ENCODE results near the gene ELMO1.

The ELMO1 gene

DNA sequence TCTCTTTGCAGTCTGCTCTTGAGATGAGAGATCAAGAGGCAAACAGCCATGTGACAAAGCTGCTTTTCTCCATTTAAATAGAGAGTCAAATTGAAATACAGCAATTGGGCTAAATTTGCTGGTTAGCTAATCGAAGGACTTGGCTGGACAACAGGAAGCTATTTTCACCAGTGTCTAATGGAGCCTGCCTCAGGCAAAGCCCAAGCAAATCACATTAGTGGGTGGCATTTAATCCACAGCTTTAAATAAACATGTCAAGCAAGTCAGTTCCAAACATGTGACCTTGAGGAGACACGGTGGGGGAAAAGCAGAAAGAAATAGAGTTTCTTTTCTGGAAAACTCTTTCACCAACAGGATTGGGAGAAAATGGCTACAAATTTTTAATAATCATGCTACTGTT lies 543.9 kb downstream of the ELMO1 start:
- no peaks in the 10 kb centered on the region for H3K27me3 ChIP-seq (ENCODE audit: control insufficient read depth, insufficient read depth, low read length)
- H3K27ac ChIP-seq (ENCODE audit: low read length): no peak overlapping the region
- H3K4me3 ChIP-seq (ENCODE audit: low read length): no peak overlapping the region
- no CpG with 5 or more reads among the region's 2 CpGs for WGBS (ENCODE audit: insufficient coverage, insufficient read length)
- H3K4me1 ChIP-seq (ENCODE audit: control insufficient read depth, insufficient read depth, low read length): no peaks in the 10 kb centered on the region
- H3K36me3 ChIP-seq (ENCODE audit: control insufficient read depth, insufficient read depth, low read length): no peaks in the 10 kb centered on the region
- H3K9me3 ChIP-seq (ENCODE audit: control insufficient read depth, insufficient read depth, low read length): no peaks in the 10 kb centered on the region
- no peak for DNase-seq (ENCODE audit: low read depth, low spot score)

DNA sequence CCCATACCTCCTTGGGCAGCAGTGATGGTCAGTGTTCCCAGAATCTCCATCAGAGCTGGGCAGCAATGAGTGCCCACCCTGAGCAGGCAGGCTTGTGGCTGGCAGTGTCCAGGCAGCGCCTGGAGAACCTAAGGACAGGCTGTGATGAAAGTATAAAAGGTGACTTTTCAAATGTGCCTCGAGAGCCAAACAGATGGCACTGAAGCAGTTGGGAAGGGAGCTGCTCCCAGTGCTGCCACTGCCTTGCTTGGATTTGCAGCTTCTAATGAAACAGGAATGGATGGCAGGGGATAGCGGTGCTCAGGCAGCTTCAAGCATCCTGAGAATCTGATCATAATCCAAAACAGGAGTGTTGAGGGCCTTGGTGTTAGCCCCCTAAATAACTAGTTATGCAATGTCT lies 544.6 kb downstream of the ELMO1 start:
- WGBS (ENCODE audit: insufficient coverage, insufficient read length): no CpG with 5 or more reads among the region's 3 CpGs
- Histone ChIP-seq H3K27ac (ENCODE audit: low read length) (no peak overlapping the region), H3K36me3 (ENCODE audit: control insufficient read depth, insufficient read depth, low read length) (no peaks in the 10 kb centered on the region), H3K27me3 (ENCODE audit: control insufficient read depth, insufficient read depth, low read length) (no peaks in the 10 kb centered on the region), H3K4me1 (ENCODE audit: control insufficient read depth, insufficient read depth, low read length) (no peaks in the 10 kb centered on the region), H3K4me3 (ENCODE audit: low read length) (no peak overlapping the region), H3K9me3 (ENCODE audit: control insufficient read depth, insufficient read depth, low read length) (no peaks in the 10 kb centered on the region)
- DNase-seq (ENCODE audit: low read depth, low spot score): no peak

DNA sequence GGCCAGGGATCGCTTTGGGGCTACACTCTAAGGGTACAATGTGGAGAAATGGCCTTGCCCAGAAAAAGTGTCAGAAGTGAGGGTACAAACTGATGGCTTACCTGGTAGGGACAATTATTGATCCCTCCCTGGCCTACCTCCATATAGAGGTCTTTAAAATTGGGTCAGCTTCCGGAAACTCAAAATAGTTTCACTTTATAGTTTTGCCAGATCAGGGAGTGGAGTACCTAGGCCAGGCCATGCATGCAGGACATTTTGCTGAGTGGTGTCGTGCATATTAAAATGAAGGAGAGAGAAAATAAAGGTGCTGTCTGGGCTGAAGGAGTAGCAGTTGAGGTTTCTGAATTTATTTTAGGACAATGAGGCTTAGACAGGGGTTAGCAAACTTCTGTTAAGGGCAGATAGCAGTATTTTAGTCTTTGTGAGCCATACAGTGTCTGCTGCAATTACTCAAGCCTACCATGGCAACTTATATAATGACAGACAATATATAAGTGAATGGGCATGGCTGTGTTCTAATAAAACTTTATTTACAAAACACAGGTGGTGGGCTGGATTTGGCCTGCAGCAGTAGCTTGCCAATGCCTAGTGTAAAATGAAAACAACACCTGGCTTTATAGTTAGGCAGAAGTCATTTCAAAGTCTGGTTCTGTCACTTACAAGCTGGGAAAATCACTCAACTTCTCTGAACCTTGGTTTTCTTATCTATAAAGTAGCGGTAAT lies 547.5 kb downstream of the ELMO1 start:
- Histone ChIP-seq H3K27ac (ENCODE audit: low read length) (no peak overlapping the region), H3K4me3 (ENCODE audit: low read length) (no peak overlapping the region), H3K36me3 (ENCODE audit: control insufficient read depth, insufficient read depth, low read length) (no peaks in the 10 kb centered on the region), H3K9me3 (ENCODE audit: control insufficient read depth, insufficient read depth, low read length) (no peaks in the 10 kb centered on the region), H3K27me3 (ENCODE audit: control insufficient read depth, insufficient read depth, low read length) (no peaks in the 10 kb centered on the region), H3K4me1 (ENCODE audit: control insufficient read depth, insufficient read depth, low read length) (no peaks in the 10 kb centered on the region)
- DNase-seq (ENCODE audit: low read depth, low spot score): no peak
- no CpG with 5 or more reads among the region's 4 CpGs for WGBS (ENCODE audit: insufficient coverage, insufficient read length)

DNA sequence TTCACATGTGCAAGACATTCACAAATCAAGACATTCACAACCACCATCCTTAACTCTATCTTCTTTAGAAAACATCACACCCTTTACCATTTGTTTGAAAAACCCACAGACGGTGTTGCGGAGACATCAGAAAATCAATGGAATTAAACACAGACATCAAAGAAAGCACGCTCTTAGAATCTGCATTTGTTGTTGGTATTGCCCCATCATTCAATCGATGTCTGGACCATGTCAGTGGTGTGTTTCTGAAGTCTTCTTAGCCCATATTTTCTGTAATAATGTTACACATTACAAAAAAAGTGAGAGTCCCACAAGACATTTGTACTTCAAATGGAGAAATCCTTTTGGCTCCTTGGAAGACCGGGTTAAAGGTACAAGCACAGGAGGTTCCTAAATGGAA lies 550.5 kb downstream of the ELMO1 start:
- H3K27me3 ChIP-seq (ENCODE audit: control insufficient read depth, insufficient read depth, low read length): no peaks in the 10 kb centered on the region
- H3K36me3 ChIP-seq (ENCODE audit: control insufficient read depth, insufficient read depth, low read length): no peaks in the 10 kb centered on the region
- H3K9me3 ChIP-seq (ENCODE audit: control insufficient read depth, insufficient read depth, low read length): no peaks in the 10 kb centered on the region
- no peaks in the 10 kb centered on the region for H3K4me1 ChIP-seq (ENCODE audit: control insufficient read depth, insufficient read depth, low read length)
- H3K4me3 ChIP-seq (ENCODE audit: low read length): no peak overlapping the region
- no CpG with 5 or more reads among the region's 5 CpGs for WGBS (ENCODE audit: insufficient coverage, insufficient read length)
- no peak overlapping the region for H3K27ac ChIP-seq (ENCODE audit: low read length)
- DNase-seq (ENCODE audit: low read depth, low spot score): no peak

DNA sequence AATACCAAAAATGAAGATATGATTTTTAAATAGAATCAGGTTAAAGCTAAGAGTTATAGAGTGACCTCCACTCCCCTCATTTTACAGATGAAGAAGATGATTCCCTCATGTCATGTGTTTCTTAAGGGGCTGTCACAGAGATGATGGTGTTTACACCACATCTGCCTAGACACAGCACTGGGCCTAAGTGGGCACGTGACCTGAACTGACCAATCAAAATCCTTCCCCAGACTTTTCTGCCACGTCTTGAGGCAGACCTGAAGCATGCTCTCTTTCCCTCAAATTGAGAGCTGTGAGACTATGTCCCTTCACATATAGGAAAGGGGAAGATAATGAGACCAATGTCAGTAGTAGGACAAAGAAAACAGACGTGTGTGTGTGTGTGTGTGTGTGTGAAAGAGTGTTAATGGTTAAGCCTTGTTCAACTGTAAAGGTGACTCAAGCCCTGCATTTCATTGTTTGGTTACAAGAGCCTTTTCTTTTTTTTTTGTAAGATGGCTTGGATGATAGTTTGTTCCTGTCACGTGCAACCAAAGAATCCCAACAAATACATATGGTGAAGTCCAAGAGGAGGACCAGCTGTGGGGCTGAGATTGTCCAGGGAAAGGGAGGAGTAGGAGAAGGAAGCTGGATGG lies 551.6 kb downstream of the ELMO1 start:
- Histone ChIP-seq H3K9me3 (ENCODE audit: control insufficient read depth, insufficient read depth, low read length) (no peaks in the 10 kb centered on the region), H3K27me3 (ENCODE audit: control insufficient read depth, insufficient read depth, low read length) (no peaks in the 10 kb centered on the region), H3K4me1 (ENCODE audit: control insufficient read depth, insufficient read depth, low read length) (no peaks in the 10 kb centered on the region), H3K36me3 (ENCODE audit: control insufficient read depth, insufficient read depth, low read length) (no peaks in the 10 kb centered on the region), H3K4me3 (ENCODE audit: low read length) (no peak overlapping the region), H3K27ac (ENCODE audit: low read length) (no peak overlapping the region)
- DNase-seq (ENCODE audit: low read depth, low spot score): no peak
- no CpG with 5 or more reads among the region's 4 CpGs for whole genome bisulfite sequencing (ENCODE audit: insufficient coverage, insufficient read length)

DNA sequence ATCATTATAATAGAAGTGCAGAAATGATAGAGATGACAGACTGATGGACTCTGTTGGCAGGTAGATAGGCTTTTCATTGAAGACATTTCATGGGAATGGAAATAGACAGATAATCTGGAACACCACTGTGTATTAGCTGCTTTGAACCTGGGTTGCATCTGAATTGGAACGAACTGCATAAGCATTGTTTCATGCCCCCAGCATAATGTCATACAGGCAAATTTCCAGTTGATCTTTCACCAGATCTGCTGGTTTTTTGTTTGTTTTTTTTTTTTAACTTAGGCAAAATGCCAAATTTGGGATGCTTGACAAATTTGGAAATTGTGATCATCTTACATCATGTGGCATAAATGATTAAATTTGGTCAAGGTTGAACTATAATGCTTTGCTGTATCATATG lies 552.2 kb downstream of the ELMO1 start:
- H3K4me1 ChIP-seq (ENCODE audit: control insufficient read depth, insufficient read depth, low read length): no peaks in the 10 kb centered on the region
- DNase-seq (ENCODE audit: low read depth, low spot score): no peak
- H3K27ac ChIP-seq (ENCODE audit: low read length): no peak overlapping the region
- WGBS (ENCODE audit: insufficient coverage, insufficient read length): no CpG with 5 or more reads among the region's 1 CpG
- H3K4me3 ChIP-seq (ENCODE audit: low read length): no peak overlapping the region
- H3K36me3 ChIP-seq (ENCODE audit: control insufficient read depth, insufficient read depth, low read length): no peaks in the 10 kb centered on the region
- no peaks in the 10 kb centered on the region for H3K9me3 ChIP-seq (ENCODE audit: control insufficient read depth, insufficient read depth, low read length)
- H3K27me3 ChIP-seq (ENCODE audit: control insufficient read depth, insufficient read depth, low read length): no peaks in the 10 kb centered on the region

DNA sequence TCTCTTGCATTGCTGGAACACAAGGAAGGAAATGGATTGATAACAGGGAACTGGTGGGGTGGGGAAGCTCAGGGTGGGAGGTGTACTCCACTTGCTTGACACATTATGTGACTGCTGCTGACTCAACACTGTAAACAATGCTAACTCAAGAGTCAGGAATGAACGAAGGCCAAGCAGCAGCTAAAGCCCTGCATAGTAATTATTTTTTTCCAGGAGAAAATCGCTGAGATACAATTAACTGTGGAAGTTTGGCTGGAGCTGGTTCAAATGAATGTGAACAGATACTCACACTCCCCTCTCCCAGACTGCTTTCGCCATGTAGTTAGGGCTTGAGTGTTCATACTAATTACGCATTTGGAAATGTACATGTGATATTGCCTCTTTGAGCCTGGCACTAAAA lies 553.5 kb downstream of the ELMO1 start:
- DNase-seq (ENCODE audit: low read depth, low spot score): no peak
- H3K27ac ChIP-seq (ENCODE audit: low read length): no peak overlapping the region
- H3K4me1 ChIP-seq (ENCODE audit: control insufficient read depth, insufficient read depth, low read length): no peaks in the 10 kb centered on the region
- no peaks in the 10 kb centered on the region for H3K27me3 ChIP-seq (ENCODE audit: control insufficient read depth, insufficient read depth, low read length)
- no peak overlapping the region for H3K4me3 ChIP-seq (ENCODE audit: low read length)
- H3K36me3 ChIP-seq (ENCODE audit: control insufficient read depth, insufficient read depth, low read length): no peaks in the 10 kb centered on the region
- no CpG with 5 or more reads among the region's 4 CpGs for WGBS (ENCODE audit: insufficient coverage, insufficient read length)
- H3K9me3 ChIP-seq (ENCODE audit: control insufficient read depth, insufficient read depth, low read length): no peaks in the 10 kb centered on the region

DNA sequence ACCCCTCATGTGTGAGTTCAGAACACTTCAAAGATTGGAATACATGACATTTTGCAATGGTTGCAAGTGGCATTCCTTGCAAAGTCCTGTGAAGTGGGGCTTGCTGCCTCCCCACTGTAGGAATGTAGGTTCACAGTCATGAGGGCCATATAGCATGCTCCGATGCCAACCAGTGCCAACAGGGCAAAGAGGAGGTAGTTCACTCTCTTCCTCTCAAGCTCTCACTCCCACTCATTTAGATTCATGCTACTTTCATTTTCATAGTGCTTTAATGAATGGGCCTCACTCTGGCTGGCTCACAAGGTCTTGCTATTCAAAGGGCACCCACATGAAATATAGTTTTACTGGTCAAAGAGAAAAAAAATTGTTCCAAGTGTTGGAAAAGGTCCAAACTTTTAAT lies 554.5 kb downstream of the ELMO1 start:
- DNase-seq (ENCODE audit: low read depth, low spot score): no peak
- no CpG with 5 or more reads among the region's 1 CpG for WGBS (ENCODE audit: insufficient coverage, insufficient read length)
- Histone ChIP-seq H3K36me3 (ENCODE audit: control insufficient read depth, insufficient read depth, low read length) (no peaks in the 10 kb centered on the region), H3K4me3 (ENCODE audit: low read length) (no peak overlapping the region), H3K9me3 (ENCODE audit: control insufficient read depth, insufficient read depth, low read length) (no peaks in the 10 kb centered on the region), H3K27me3 (ENCODE audit: control insufficient read depth, insufficient read depth, low read length) (no peaks in the 10 kb centered on the region), H3K27ac (ENCODE audit: low read length) (no peak overlapping the region), H3K4me1 (ENCODE audit: control insufficient read depth, insufficient read depth, low read length) (no peaks in the 10 kb centered on the region)

DNA sequence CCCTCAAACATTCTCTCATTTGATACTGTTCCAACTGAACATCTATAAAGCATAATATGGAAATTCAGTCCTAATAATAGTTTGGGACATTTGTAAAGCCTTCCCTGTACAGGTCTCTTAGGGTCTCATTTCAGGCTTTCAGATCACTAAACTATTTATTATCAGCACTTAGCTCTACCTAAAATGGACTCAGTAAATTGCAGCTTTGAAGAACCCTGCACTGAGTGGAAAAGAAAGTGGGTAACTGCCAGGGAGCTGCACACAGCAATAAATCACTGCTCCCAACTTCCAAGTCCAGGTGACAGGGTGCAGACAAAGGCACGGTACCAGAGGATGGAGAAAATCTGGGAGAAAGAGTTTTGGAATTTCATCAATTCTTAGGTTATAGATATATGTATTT lies 559.5 kb downstream of the ELMO1 start:
- no peaks in the 10 kb centered on the region for H3K36me3 ChIP-seq (ENCODE audit: control insufficient read depth, insufficient read depth, low read length)
- DNase-seq (ENCODE audit: low read depth, low spot score): no peak
- no peaks in the 10 kb centered on the region for H3K27me3 ChIP-seq (ENCODE audit: control insufficient read depth, insufficient read depth, low read length)
- H3K4me1 ChIP-seq (ENCODE audit: control insufficient read depth, insufficient read depth, low read length): no peaks in the 10 kb centered on the region
- no peaks in the 10 kb centered on the region for H3K9me3 ChIP-seq (ENCODE audit: control insufficient read depth, insufficient read depth, low read length)
- no peak overlapping the region for H3K27ac ChIP-seq (ENCODE audit: low read length)
- WGBS (ENCODE audit: insufficient coverage, insufficient read length): no CpG with 5 or more reads among the region's 1 CpG
- no peak overlapping the region for H3K4me3 ChIP-seq (ENCODE audit: low read length)

DNA sequence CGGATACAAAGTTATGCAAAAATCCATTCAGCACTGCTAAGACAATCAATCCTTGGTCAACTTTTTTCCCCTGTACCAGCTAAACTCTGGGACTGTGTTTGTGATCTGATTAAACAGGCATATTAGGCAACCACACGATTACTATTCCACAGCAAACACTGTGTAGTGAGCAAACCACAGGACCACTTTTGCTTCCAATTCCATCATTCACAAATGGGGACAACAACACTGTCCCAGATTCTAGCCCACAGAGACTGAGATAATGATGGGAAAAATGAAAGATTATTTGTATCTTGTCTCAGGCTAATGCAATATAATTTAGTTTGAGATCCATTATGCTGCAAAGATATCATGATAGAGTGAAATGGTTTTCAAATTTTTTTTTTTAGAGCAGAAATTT lies 560.7 kb downstream of the ELMO1 start:
- Histone ChIP-seq H3K27ac (ENCODE audit: low read length) (no peak overlapping the region), H3K4me1 (ENCODE audit: control insufficient read depth, insufficient read depth, low read length) (no peaks in the 10 kb centered on the region), H3K4me3 (ENCODE audit: low read length) (no peak overlapping the region), H3K9me3 (ENCODE audit: control insufficient read depth, insufficient read depth, low read length) (no peaks in the 10 kb centered on the region), H3K27me3 (ENCODE audit: control insufficient read depth, insufficient read depth, low read length) (no peaks in the 10 kb centered on the region), H3K36me3 (ENCODE audit: control insufficient read depth, insufficient read depth, low read length) (no peaks in the 10 kb centered on the region)
- no peak for DNase-seq (ENCODE audit: low read depth, low spot score)
- WGBS (ENCODE audit: insufficient coverage, insufficient read length): no CpG with 5 or more reads among the region's 2 CpGs

DNA sequence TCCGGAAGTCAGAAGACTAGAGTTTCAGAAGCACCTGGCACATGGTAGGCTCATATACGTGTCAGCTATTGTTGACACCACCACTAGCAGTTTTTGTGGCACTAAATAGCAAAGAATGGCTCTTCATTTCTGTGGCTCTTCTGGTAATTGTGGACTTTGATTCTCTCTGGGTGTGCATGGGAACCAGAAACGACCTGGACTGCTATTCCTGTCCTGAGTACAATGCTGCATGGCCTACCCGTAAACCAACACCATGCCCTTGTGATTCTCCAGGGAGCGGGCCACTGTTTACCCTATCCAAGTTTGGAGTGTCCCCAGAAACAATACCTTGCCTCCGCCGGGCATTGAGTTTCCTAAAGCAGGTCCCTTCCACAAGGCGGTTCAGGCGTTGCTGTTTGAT lies 561.4 kb downstream of the ELMO1 start:
- no CpG with 5 or more reads among the region's 9 CpGs for WGBS (ENCODE audit: insufficient coverage, insufficient read length)
- Histone ChIP-seq H3K4me1 (ENCODE audit: control insufficient read depth, insufficient read depth, low read length) (no peaks in the 10 kb centered on the region), H3K4me3 (ENCODE audit: low read length) (no peak overlapping the region), H3K27me3 (ENCODE audit: control insufficient read depth, insufficient read depth, low read length) (no peaks in the 10 kb centered on the region), H3K27ac (ENCODE audit: low read length) (no peak overlapping the region), H3K36me3 (ENCODE audit: control insufficient read depth, insufficient read depth, low read length) (no peaks in the 10 kb centered on the region), H3K9me3 (ENCODE audit: control insufficient read depth, insufficient read depth, low read length) (no peaks in the 10 kb centered on the region)
- no peak for DNase-seq (ENCODE audit: low read depth, low spot score)

All from iPS DF 6.9 (cell line).